ENCODE data around the gene ARRB1. TPM values are rescaled to one million over a fixed set of nuclear protein-coding genes. Genes with fewer than 3 reads are reported as not detected.

ARRB1 gene
- total RNA-seq, 2 donors from 2014 or later = 70.3 to 73.4 TPM

- Histone ChIP-seq H3K36me3 (no peaks in the 10 kb centered on the region), H3K9ac (ENCODE audit: low read depth in 2 of 2, low read length in 2 of 2) (no peak overlapping the region), H3K4me3 (no peak overlapping the region), H3K27me3 (no peaks in the 10 kb centered on the region), H3K4me1 (peaks cover 8% of the 10 kb centered on the region), H3K9me3 (no peaks in the 10 kb centered on the region), H3K27ac (no peak overlapping the region)
- intact Hi-C loops (cut with DNase I) = loop anchor here (2.0 to 10.0 kb wide), 2 partner anchors 55 to 139 kb away; no protein-coding TSS in a partner anchor
- TF ChIP-seq, protein P1, sequence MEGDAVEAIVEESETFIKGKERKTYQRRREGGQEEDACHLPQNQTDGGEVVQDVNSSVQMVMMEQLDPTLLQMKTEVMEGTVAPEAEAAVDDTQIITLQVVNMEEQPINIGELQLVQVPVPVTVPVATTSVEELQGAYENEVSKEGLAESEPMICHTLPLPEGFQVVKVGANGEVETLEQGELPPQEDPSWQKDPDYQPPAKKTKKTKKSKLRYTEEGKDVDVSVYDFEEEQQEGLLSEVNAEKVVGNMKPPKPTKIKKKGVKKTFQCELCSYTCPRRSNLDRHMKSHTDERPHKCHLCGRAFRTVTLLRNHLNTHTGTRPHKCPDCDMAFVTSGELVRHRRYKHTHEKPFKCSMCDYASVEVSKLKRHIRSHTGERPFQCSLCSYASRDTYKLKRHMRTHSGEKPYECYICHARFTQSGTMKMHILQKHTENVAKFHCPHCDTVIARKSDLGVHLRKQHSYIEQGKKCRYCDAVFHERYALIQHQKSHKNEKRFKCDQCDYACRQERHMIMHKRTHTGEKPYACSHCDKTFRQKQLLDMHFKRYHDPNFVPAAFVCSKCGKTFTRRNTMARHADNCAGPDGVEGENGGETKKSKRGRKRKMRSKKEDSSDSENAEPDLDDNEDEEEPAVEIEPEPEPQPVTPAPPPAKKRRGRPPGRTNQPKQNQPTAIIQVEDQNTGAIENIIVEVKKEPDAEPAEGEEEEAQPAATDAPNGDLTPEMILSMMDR (IDR thresholded peaks at IDR 0.05) = no peak
- DNase-seq = no peak
Observed at GRCh38 chr11:75389925-75390324, 38.5 kb upstream of the ARRB1 start.

DNA sequence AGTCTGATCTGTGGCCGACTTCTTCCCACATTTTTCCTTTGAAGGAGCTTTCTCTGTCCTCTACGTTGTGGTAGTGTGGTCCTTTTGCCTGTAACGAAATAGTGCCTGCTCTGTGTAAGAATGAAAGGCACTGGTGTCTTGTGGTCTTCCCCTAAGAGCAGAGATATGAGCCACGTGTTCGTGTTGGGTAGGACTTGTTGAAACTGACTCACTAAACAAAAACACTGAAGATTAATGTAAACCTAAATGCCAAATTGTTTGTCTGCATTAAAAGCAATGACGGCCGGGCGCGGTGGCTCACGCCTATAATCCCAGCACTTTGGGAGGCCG is 37.8 kb upstream of the ARRB1 start:
- no peak for DNase-seq
- TF ChIP-seq, protein P1 (IDR thresholded peaks at IDR 0.05) = no peak
- Histone ChIP-seq H3K4me3 (no peak overlapping the region), H3K27me3 (no peaks in the 10 kb centered on the region), H3K36me3 (no peaks in the 10 kb centered on the region), H3K27ac (no peak overlapping the region), H3K9me3 (no peaks in the 10 kb centered on the region), H3K9ac (ENCODE audit: low read depth in 2 of 2, low read length in 2 of 2) (no peak overlapping the region), H3K4me1 (peaks cover 8% of the 10 kb centered on the region)
- intact Hi-C loops (cut with DNase I) = loop anchor here (2.0 kb wide), 1 partner anchor 140 kb away; no protein-coding TSS in a partner anchor

GRCh38 chr11:75388386-75389275 is 37.2 kb upstream of the ARRB1 start:
- Histone ChIP-seq H3K4me3 (no peak overlapping the region), H3K27me3 (no peaks in the 10 kb centered on the region), H3K27ac (peak overlapping the region; percentile 75), H3K9ac (ENCODE audit: low read depth in 2 of 2, low read length in 2 of 2) (peak overlapping the region in 1 of 2 donors; percentile 66), H3K9me3 (no peaks in the 10 kb centered on the region), H3K36me3 (no peaks in the 10 kb centered on the region), H3K4me1 (peaks cover 8% of the 10 kb centered on the region)
- TF ChIP-seq, protein P1 (IDR thresholded peaks at IDR 0.05) = peak; percentile 84
- peak; percentile 79 for DNase-seq
- intact Hi-C loops (cut with DNase I) = loop anchor here (2.0 kb wide), 1 partner anchor 140 kb away; no protein-coding TSS in a partner anchor

DNA sequence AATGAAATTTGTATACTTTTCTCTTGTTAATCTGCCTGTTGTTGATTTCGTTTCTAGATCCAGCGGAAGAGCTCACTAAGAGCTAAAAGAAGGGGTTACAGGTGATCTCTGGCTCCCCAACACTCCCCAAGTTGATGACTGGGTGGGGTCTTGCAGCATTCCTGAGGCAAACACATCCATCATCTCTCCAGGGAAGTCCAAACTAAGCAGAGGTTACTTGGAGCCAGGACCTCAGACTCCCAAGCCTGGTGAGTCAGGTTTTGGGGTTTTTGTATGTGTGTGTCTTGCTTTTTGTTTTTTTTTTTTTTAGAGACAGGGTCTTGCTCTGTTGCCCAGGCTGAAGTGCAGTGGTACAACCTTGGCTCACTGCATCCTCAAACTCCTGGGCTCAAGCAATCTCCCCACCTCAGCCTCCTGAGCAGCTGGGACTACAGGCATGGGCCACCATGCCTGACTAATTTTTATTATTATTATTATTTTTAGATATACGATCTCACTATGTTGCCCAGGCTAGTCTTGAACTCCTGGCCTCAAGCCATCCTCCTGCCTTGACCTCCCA is 36.4 kb upstream of the ARRB1 start:
- no peaks in the 10 kb centered on the region for H3K27me3 ChIP-seq
- no peak overlapping the region for H3K4me3 ChIP-seq
- H3K4me1 ChIP-seq = peaks cover 8% of the 10 kb centered on the region
- peak overlapping the region; percentile 75 for H3K27ac ChIP-seq
- intact Hi-C loops (cut with DNase I) = loop anchor here (2.0 kb wide), 1 partner anchor 141 kb away; no protein-coding TSS in a partner anchor
- H3K9me3 ChIP-seq = no peaks in the 10 kb centered on the region
- no peaks in the 10 kb centered on the region for H3K36me3 ChIP-seq
- TF ChIP-seq, protein P1 (IDR thresholded peaks at IDR 0.05) = no peak
- DNase-seq = no peak
- H3K9ac ChIP-seq (ENCODE audit: low read depth in 2 of 2, low read length in 2 of 2) = no peak overlapping the region

GRCh38 chr11:75386942-75387630 is 35.6 kb upstream of the ARRB1 start:
- DNase-seq = peak; percentile 56
- TF ChIP-seq, protein P1 (IDR thresholded peaks at IDR 0.05) = no peak
- peak overlapping the region; percentile 20 to 56 for H3K9ac ChIP-seq (ENCODE audit: low read depth in 2 of 2, low read length in 2 of 2)
- H3K4me1 ChIP-seq = peaks cover 8% of the 10 kb centered on the region
- no peak overlapping the region for H3K4me3 ChIP-seq
- H3K27me3 ChIP-seq = no peaks in the 10 kb centered on the region
- peak overlapping the region; percentile 75 for H3K27ac ChIP-seq
- H3K36me3 ChIP-seq = no peaks in the 10 kb centered on the region
- intact Hi-C loops (cut with DNase I) = no loop called here
- no peaks in the 10 kb centered on the region for H3K9me3 ChIP-seq

Data from colonic mucosa (tissue), 4 donors.